AG04450 (cell line): ENCODE data around the gene DYRK3. TPM values are rescaled to one million over a fixed set of nuclear protein-coding genes. Genes with fewer than 3 reads are reported as not detected.

Experiments used
- CTCF ChIA-PET: fragments of 300-600, 350-600 bp; formaldehyde crosslinking; extraction: SDS; loops from one replicate; lab custom pipeline; 2022; ENCODE audit warnings: antibody characterized with exemption, inconsistent platforms; lab: Charles Lee
- POLR2A ChIA-PET: fragments of 350-600 bp; formaldehyde crosslinking; extraction: SDS; loops from one replicate; lab custom pipeline; 2021; ENCODE audit warnings: antibody characterized with exemption, inconsistent platforms; lab: Yijun Ruan, JAX
- DNase-seq: peaks from one replicate; pipeline ENCODE4 v3.0.0-alpha.2; 2011; ENCODE audit warnings: low read depth, low spot score
- H3K27ac ChIP-seq: one replicate; pipeline ENCODE4 v1.5.1; 2012; ENCODE audit warnings: low read depth, low read length, control low read depth
- H3K27me3 ChIP-seq: one replicate; pipeline ENCODE4 v1.6.0; 2012; ENCODE audit warnings: low read length; ENCODE audit not compliant: control insufficient read depth, insufficient read depth
- H3K4me3 ChIP-seq: 2 replicates; pipeline ENCODE4 v1.5.1; 2011; ENCODE audit warnings: mild to moderate bottlenecking, low read depth, low read length, control low read depth
- H3K9me3 ChIP-seq: 2 replicates; pipeline ENCODE4 v1.5.1; 2012; ENCODE audit warnings: low read length; ENCODE audit not compliant: control insufficient read depth, insufficient read depth
- CTCF ChIP-seq: IDR thresholded peaks from 2 replicates; pipeline ENCODE4 v1.5.1; 2011; ENCODE audit warnings: low read depth, low read length, control low read depth, inconsistent platforms
- polyA plus RNA-seq: library from polyadenylated mRNA; depleted of rRNA; stranded (reverse); fragments of >200 nt; gene quantifications from 2 replicates; pipeline ENCODE4 v1.2.3, GENCODE V29; 2011

The DYRK3 gene
- polyA plus RNA-seq, 1 experiment: 13.4 TPM

GRCh38 chr1:206628916-206629315 is 6.4 kb upstream of the DYRK3 start:
- ChIA-PET POLR2A (no interaction called here), CTCF (interaction anchor here (1.2 to 2.9 kb wide), 5 partner anchors 17 to 283 kb away, joined by 7 to 111 read pairs (median 24); partner anchors contain the start of gene EIF2D)
- Histone ChIP-seq H3K27me3 (peaks cover 2% of the 10 kb centered on the region), H3K27ac (no peak overlapping the region), H3K4me3 (no peak overlapping the region), H3K9me3 (no peaks in the 10 kb centered on the region)
- no peak for DNase-seq
- no peak for TF ChIP-seq CTCF

- H3K9me3 ChIP-seq: no peaks in the 10 kb centered on the region
- CTCF ChIA-PET: interaction anchor here (0.6 to 2.9 kb wide), 52 partner anchors 9 to 424 kb away, joined by 3 to 111 read pairs (median 4); partner anchors contain the start of genes EIF2D, IL20 and RASSF5
- peak; percentile 72 for TF ChIP-seq CTCF
- POLR2A ChIA-PET: interaction anchor here (0.5 to 1.5 kb wide), 4 partner anchors 19 to 274 kb away, joined by 3 to 19 read pairs (median 3); partner anchors contain the start of gene EIF2D
- peaks cover 2% of the 10 kb centered on the region for H3K27me3 ChIP-seq
- no peak overlapping the region for H3K4me3 ChIP-seq
- peak; percentile 90 for DNase-seq
- H3K27ac ChIP-seq: no peak overlapping the region
Observed at GRCh38 chr1:206631085-206631509, 4.2 kb upstream of the DYRK3 start.

GRCh38 chr1:206633708-206634121 is 1.6 kb upstream of the DYRK3 start:
- POLR2A ChIA-PET: interaction anchor here (1.3 to 1.4 kb wide), 2 partner anchors 21 to 41 kb away, joined by 4 to 6 read pairs; partner anchors contain the start of gene EIF2D
- H3K27ac ChIP-seq: peak overlapping the region; percentile 88

DNA sequence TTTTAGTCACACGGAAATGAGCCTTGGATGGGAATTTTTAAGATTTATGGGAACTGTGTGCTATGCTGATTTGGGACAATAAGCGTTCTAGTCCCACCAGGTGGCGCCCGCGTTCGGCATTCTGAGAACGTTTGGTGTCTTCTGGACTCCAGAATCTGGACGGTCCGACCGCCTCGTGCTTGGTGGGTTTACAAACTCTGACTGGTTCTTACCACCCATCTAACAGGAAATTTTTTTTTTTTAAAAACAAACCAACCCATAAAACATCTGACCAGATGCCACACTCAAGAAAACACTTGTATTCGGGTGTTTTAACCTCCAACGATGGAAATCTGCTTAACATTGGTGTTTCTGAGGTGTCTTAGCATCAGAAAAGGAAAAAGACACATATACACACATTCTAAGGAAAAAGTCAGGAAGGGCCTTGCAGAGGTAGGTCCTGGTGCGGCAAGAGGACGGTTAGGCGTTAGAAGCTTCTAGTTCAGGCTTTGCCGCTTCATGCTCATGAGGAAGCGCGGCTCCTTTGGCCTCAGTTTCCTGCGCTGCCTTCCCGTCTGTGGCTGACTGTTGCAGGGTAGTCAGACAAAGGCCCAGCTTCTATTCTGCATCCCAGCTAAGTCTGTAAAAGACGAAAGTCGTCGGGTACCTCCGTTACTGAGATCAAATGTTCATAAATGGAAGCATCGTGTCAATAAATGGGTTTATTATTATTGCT is 814 bp upstream of the DYRK3 start:
- Histone ChIP-seq H3K4me3 (no peak overlapping the region; the same call in 1 of the 2 replicates), H3K9me3 (no peaks in the 10 kb centered on the region), H3K27ac (peak overlapping the region; percentile 69), H3K27me3 (no peaks in the 10 kb centered on the region)
- peak; percentile 70 for DNase-seq
- TF ChIP-seq CTCF: peak; percentile 87
- ChIA-PET CTCF (interaction anchor here (0.7 to 7.6 kb wide), 19 partner anchors 12 to 392 kb away, joined by 3 to 202 read pairs (median 6); partner anchors contain the start of gene EIF2D), POLR2A (interaction anchor here (1.0 to 1.9 kb wide), 6 partner anchors 22 to 72 kb away, joined by 3 to 17 read pairs (median 5); partner anchors contain the start of gene EIF2D)

More at GRCh38 chr1:206633708-206634121, 1.6 kb upstream of the DYRK3 start:
- peak; percentile 77 for DNase-seq
- CTCF ChIA-PET: interaction anchor here (0.6 to 7.6 kb wide), 20 partner anchors 14 to 393 kb away, joined by 3 to 202 read pairs (median 4); partner anchors contain the start of gene EIF2D
- Histone ChIP-seq H3K4me3 (no peak overlapping the region), H3K9me3 (no peaks in the 10 kb centered on the region), H3K27me3 (peaks cover 2% of the 10 kb centered on the region)
- TF ChIP-seq CTCF: no peak
